WTC11 (cell line): ENCODE results near the gene ACSF2. TPM values are rescaled to one million over a fixed set of nuclear protein-coding genes. Genes with fewer than 3 reads are reported as not detected.

ENCODE experiments used
- ATAC-seq: fragments of 200-7000 bp; cut with Tn5 transposase; 2 replicates; pipeline ENCODE4 v1.10.0; 2021; ENCODE audit warnings: mild to moderate bottlenecking, moderate library complexity
- CTCF ChIA-PET: fragments of 300-600 bp; sonication (Branson Sonifier 250); formaldehyde crosslinking; loops from one replicate; lab custom pipeline; 2021; ENCODE audit warnings: antibody characterized with exemption; lab: Charles Lee
- POLR2A ChIA-PET: fragments of 350-600 bp; sonication (Branson Sonifier 250); formaldehyde crosslinking; loops from one replicate; lab custom pipeline; 2021; ENCODE audit warnings: antibody characterized with exemption; lab: Charles Lee
- DNase-seq: peaks from one replicate; pipeline ENCODE4 v3.0.0; 2021; ENCODE audit warnings: low spot score
- H3K27ac Mint-ChIP-seq: 2 replicates; pipeline ENCODE4 v1.8.0; 2021; ENCODE audit warnings: mixed read lengths
- H3K27me3 Mint-ChIP-seq: 2 replicates; pipeline ENCODE4 v1.8.0; 2021; ENCODE audit warnings: low read depth, mild to moderate bottlenecking, moderate library complexity, mixed read lengths
- H3K36me3 Mint-ChIP-seq: 2 replicates; pipeline ENCODE4 v1.8.0; 2021; ENCODE audit warnings: mixed read lengths
- H3K4me1 Mint-ChIP-seq: 2 replicates; pipeline ENCODE4 v1.8.0; 2022; ENCODE audit warnings: mixed read lengths
- H3K4me3 Mint-ChIP-seq: 2 replicates; pipeline ENCODE4 v1.8.0; 2021; ENCODE audit warnings: mild to moderate bottlenecking, moderate library complexity, mixed read lengths
- H3K9me3 Mint-ChIP-seq: 2 replicates; pipeline ENCODE4 v1.8.0; 2021; ENCODE audit warnings: mixed read lengths
- AFF4 ChIP-seq: sonication (generic); formaldehyde crosslinking; IDR thresholded peaks from 2 replicates; pipeline ENCODE4 v1.8.1; 2023; ENCODE audit warnings: mild to moderate bottlenecking, missing genetic modification reagents, borderline replicate concordance
- ATF1 ChIP-seq: sonication (generic); formaldehyde crosslinking; IDR thresholded peaks from 2 replicates; pipeline ENCODE4 v1.8.1; 2023; ENCODE audit warnings: mild to moderate bottlenecking, moderate library complexity, missing genetic modification reagents
- CBFB ChIP-seq: sonication (generic); formaldehyde crosslinking; IDR thresholded peaks from 2 replicates; pipeline ENCODE4 v1.8.1; 2022; ENCODE audit warnings: mild to moderate bottlenecking, low read depth, missing genetic modification reagents
- CREB1 ChIP-seq: sonication (generic); formaldehyde crosslinking; IDR thresholded peaks from 2 replicates; pipeline ENCODE4 v1.8.0; 2023; ENCODE audit warnings: mild to moderate bottlenecking, missing genetic modification reagents
- CREM ChIP-seq: sonication (generic); formaldehyde crosslinking; IDR thresholded peaks from 2 replicates; pipeline ENCODE4 v1.8.1; 2022; ENCODE audit warnings: mild to moderate bottlenecking, missing genetic modification reagents, moderate library complexity
- CTCF ChIP-seq: fragments of 200-600 bp; IDR thresholded peaks from 2 replicates; pipeline ENCODE4 v1.8.0; 2022; ENCODE audit warnings: antibody characterized with exemption
- E2F1 ChIP-seq: sonication (generic); formaldehyde crosslinking; IDR thresholded peaks from 2 replicates; pipeline ENCODE4 v1.8.0; 2022; ENCODE audit warnings: mild to moderate bottlenecking, missing genetic modification reagents
- ELF4 ChIP-seq: sonication (generic); formaldehyde crosslinking; IDR thresholded peaks from 2 replicates; pipeline ENCODE4 v1.8.1; 2022; ENCODE audit warnings: low read depth, mild to moderate bottlenecking, moderate library complexity, missing genetic modification reagents
- ESRRA ChIP-seq: sonication (generic); formaldehyde crosslinking; IDR thresholded peaks from 2 replicates; pipeline ENCODE4 v1.8.1; 2022; ENCODE audit warnings: mild to moderate bottlenecking, missing genetic modification reagents, borderline replicate concordance
- ETV6 ChIP-seq: sonication (generic); formaldehyde crosslinking; IDR thresholded peaks from 2 replicates; pipeline ENCODE4 v1.8.1; 2022; ENCODE audit warnings: mild to moderate bottlenecking, missing genetic modification reagents
- FOXJ3 ChIP-seq: sonication (generic); formaldehyde crosslinking; IDR thresholded peaks from 2 replicates; pipeline ENCODE4 v1.9.0; 2021; ENCODE audit warnings: missing genetic modification reagents, mild to moderate bottlenecking, borderline replicate concordance
- HMGA2 ChIP-seq: fragments of 250-450 bp; sonication (Bioruptor Pico); IDR thresholded peaks from 2 replicates; pipeline ENCODE4 v1.4.0; 2021; ENCODE audit warnings: mild to moderate bottlenecking, moderate library complexity
- NFATC4 ChIP-seq: fragments of 250-450 bp; sonication (Bioruptor Pico); IDR thresholded peaks from 2 replicates; pipeline ENCODE4 v1.9.0; 2021; ENCODE audit warnings: mild to moderate bottlenecking
- NFYB ChIP-seq: sonication (generic); formaldehyde crosslinking; conservative IDR thresholded peaks from 2 replicates; pipeline ENCODE4 v1.8.0; 2022; ENCODE audit warnings: low read depth, missing genetic modification reagents
- NR1H2 ChIP-seq: sonication (generic); formaldehyde crosslinking; IDR thresholded peaks from 2 replicates; pipeline ENCODE4 v1.9.0; 2021; ENCODE audit warnings: mild to moderate bottlenecking, moderate library complexity, missing genetic modification reagents
- NR2C2 ChIP-seq: sonication (generic); formaldehyde crosslinking; IDR thresholded peaks from 2 replicates; pipeline ENCODE4 v1.8.0; 2022; ENCODE audit warnings: mild to moderate bottlenecking, missing genetic modification reagents
- NR3C1 ChIP-seq: sonication (generic); formaldehyde crosslinking; conservative IDR thresholded peaks from 2 replicates; pipeline ENCODE4 v1.8.1; 2023; ENCODE audit warnings: low read depth, mild to moderate bottlenecking, missing genetic modification reagents
- PREB ChIP-seq: sonication (generic); formaldehyde crosslinking; IDR thresholded peaks from 2 replicates; pipeline ENCODE4 v1.8.1; 2022; ENCODE audit warnings: mild to moderate bottlenecking, missing genetic modification reagents, moderate library complexity, borderline replicate concordance
- PRRX2 ChIP-seq: fragments of 250-450 bp; sonication (Bioruptor Pico); IDR thresholded peaks from 2 replicates; pipeline ENCODE4 v1.8.0; 2021; ENCODE audit warnings: mild to moderate bottlenecking
- ZNF121 ChIP-seq: sonication (generic); formaldehyde crosslinking; IDR thresholded peaks from 2 replicates; pipeline ENCODE4 v1.8.0; 2023; ENCODE audit warnings: missing genetic modification reagents
- ZNF138 ChIP-seq: sonication (generic); formaldehyde crosslinking; conservative IDR thresholded peaks from 2 replicates; pipeline ENCODE4 v1.8.1; 2022; ENCODE audit warnings: mild to moderate bottlenecking, moderate library complexity, missing genetic modification reagents
- ZNF219 ChIP-seq: sonication (generic); formaldehyde crosslinking; IDR thresholded peaks from 2 replicates; pipeline ENCODE4 v1.8.0; 2023; ENCODE audit warnings: missing genetic modification reagents, mild to moderate bottlenecking, borderline replicate concordance
- total RNA-seq: library from RNA; stranded (reverse); gene quantifications from 3 replicates; pipeline ENCODE4 v1.2.3, GENCODE V29; 2021

Gene ACSF2
- total RNA-seq, 1 experiment from 2014 or later, result 19.9 TPM

DNA sequence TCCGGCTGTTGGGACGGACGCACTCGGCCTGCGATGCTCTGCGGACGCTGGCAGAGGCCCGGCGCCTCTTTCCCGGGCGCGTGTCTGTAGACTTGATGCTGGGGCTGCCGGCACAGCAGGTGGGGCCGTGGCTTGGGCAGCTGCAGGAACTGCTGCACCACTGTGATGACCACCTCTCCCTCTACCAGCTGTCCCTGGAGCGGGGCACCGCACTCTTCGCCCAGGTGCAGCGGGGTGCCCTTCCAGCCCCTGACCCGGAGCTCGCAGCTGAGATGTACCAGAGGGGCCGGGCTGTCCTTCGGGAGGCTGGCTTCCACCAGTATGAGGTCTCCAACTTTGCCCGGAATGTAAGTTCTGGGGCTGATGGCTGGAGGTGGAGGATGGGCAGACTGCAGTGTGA, 56.1 kb downstream of the ACSF2 start:
- H3K27ac Mint-ChIP-seq, result no peak overlapping the region
- peaks cover 5% of the 10 kb centered on the region for H3K27me3 Mint-ChIP-seq
- ATAC-seq (no peak), DNase-seq (no peak)
- no peak for TF ChIP-seq ZNF121 (CRISPR knock-in tag)
- no peak for TF ChIP-seq CREB1
- no peak for TF ChIP-seq ZNF219 (CRISPR knock-in tag)
- no peak for TF ChIP-seq ZNF138
- TF ChIP-seq NR1H2 (CRISPR knock-in tag), result no peak
- TF ChIP-seq PRRX2 (CRISPR knock-in tag), result no peak
- no peak for TF ChIP-seq ESRRA
- TF ChIP-seq NFYB, result no peak
- TF ChIP-seq CBFB (CRISPR knock-in tag), result no peak
- no peak for TF ChIP-seq CTCF
- TF ChIP-seq ELF4, result no peak
- no peak for TF ChIP-seq E2F1 (CRISPR knock-in tag)
- no peak for TF ChIP-seq CREM (CRISPR knock-in tag)
- no peak for TF ChIP-seq FOXJ3 (CRISPR knock-in tag)
- POLR2A ChIA-PET, result interaction anchor here (0.5 to 1.0 kb wide), 2 partner anchors 22 to 78 kb away, joined by 3 read pairs; partner anchors contain the start of gene CACNA1G
- H3K4me3 Mint-ChIP-seq, result no peak overlapping the region
- H3K9me3 Mint-ChIP-seq, result no peaks in the 10 kb centered on the region
- peaks cover 16% of the 10 kb centered on the region for H3K36me3 Mint-ChIP-seq
- peaks cover 10% of the 10 kb centered on the region for H3K4me1 Mint-ChIP-seq
- CTCF ChIA-PET, result interaction anchor here (0.8 to 4.7 kb wide), 8 partner anchors 20 to 144 kb away, joined by 3 to 35 read pairs (median 10); partner anchors contain the start of gene LRRC59

GRCh38 chr17:50482516-50482915, 56.5 kb downstream of the ACSF2 start:
- H3K4me1 Mint-ChIP-seq, result peaks cover 10% of the 10 kb centered on the region
- TF ChIP-seq ZNF121 (CRISPR knock-in tag) (peak; percentile 33; the same call in 1 of the 2 replicates), ZNF138 (no peak), CTCF (peak; percentile 65)
- peaks cover 16% of the 10 kb centered on the region for H3K36me3 Mint-ChIP-seq
- peak; percentile 71 for ATAC-seq
- H3K4me3 Mint-ChIP-seq, result no peak overlapping the region
- H3K27ac Mint-ChIP-seq, result peak overlapping the region; percentile 36; the same call in 1 of the 2 replicates
- peak; percentile 88 for DNase-seq
- POLR2A ChIA-PET, result interaction anchor here (1.0 kb wide), 1 partner anchor 77 kb away, joined by 3 read pairs; the partner anchor contains the start of gene CACNA1G
- H3K9me3 Mint-ChIP-seq, result no peaks in the 10 kb centered on the region
- CTCF ChIA-PET, result interaction anchor here (0.6 to 4.7 kb wide), 13 partner anchors 11 to 367 kb away, joined by 3 to 35 read pairs (median 5); partner anchors contain the start of gene LRRC59
- peaks cover 5% of the 10 kb centered on the region for H3K27me3 Mint-ChIP-seq

DNA sequence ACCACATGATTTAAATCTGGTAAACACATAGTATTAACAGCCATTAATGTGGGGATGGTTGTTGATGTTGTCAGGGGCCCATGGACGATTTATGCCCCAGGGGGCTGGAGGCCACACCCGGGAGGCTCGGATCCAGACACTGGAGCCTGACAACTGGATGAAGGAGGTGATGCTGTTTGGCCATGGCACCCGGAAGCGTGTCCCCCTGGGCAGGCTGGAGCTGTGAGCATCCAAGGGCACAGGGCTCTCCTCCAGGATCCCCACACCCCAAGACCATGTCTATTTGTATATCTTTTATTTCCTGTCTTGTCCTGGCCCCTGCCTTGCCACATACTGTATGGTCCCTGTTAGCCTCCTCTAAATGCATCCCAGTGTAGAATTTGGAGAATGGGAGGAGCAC, 57.2 kb downstream of the ACSF2 start:
- H3K4me1 Mint-ChIP-seq, result peaks cover 7% of the 10 kb centered on the region

More for the DNA sequence above, 57.2 kb downstream of the ACSF2 start:
- H3K27ac Mint-ChIP-seq, result no peak overlapping the region
- ATAC-seq (no peak), DNase-seq (no peak)
- CTCF ChIA-PET, result interaction anchor here (0.6 to 4.7 kb wide), 12 partner anchors 12 to 368 kb away, joined by 3 to 35 read pairs (median 5); partner anchors contain the start of gene LRRC59
- POLR2A ChIA-PET, result no interaction called here
- TF ChIP-seq ZNF219 (CRISPR knock-in tag), result no peak
- TF ChIP-seq AFF4 (CRISPR knock-in tag), result no peak
- TF ChIP-seq HMGA2 (CRISPR knock-in tag), result no peak
- TF ChIP-seq PREB (CRISPR knock-in tag), result no peak
- no peak for TF ChIP-seq NFATC4
- no peak for TF ChIP-seq NR2C2 (CRISPR knock-in tag)
- TF ChIP-seq NR3C1, result no peak
- TF ChIP-seq ATF1, result no peak
- no peak for TF ChIP-seq ETV6 (CRISPR knock-in tag)
- no peak overlapping the region for H3K4me3 Mint-ChIP-seq
- H3K9me3 Mint-ChIP-seq, result no peaks in the 10 kb centered on the region
- H3K27me3 Mint-ChIP-seq, result peaks cover 2% of the 10 kb centered on the region
- peaks cover 16% of the 10 kb centered on the region for H3K36me3 Mint-ChIP-seq
